ENCODE measurements around the gene MTCL1. TPM values are rescaled to one million over a fixed set of nuclear protein-coding genes. Genes with fewer than 3 reads are reported as not detected.

MTCL1 gene
- total RNA-seq, 1 experiment from 2014 or later, result 50.1 TPM

- DNase-seq (ENCODE audit: low read depth, low spot score), result no peak
- H3K9me3 ChIP-seq (ENCODE audit: control insufficient read depth, insufficient read depth, low read depth, low read length), result no peaks in the 10 kb centered on the region
- peaks cover 5% of the 10 kb centered on the region for H3K4me1 ChIP-seq (ENCODE audit: control insufficient read depth, insufficient read depth, low read length)
- no peak for ATAC-seq
- H3K36me3 ChIP-seq (ENCODE audit: control insufficient read depth, insufficient read depth, low read length), result peaks cover 3% of the 10 kb centered on the region; the same call in 1 of the 2 replicates
- no peak overlapping the region for H3K4me3 ChIP-seq (ENCODE audit: low read depth in 2 of 2, low read length in 2 of 2)
- in situ Hi-C loops (cut with HindIII; ENCODE audit: low pct_unique_long_range_greater_than_20kb, low sequenced_read_pairs) (no loop called here), intact Hi-C loops (cut with micrococcal nuclease; ENCODE audit: unreplicated experiment) (no loop called here)
- no TSS peak for BruUV-seq (replicated peaks)
- no peak overlapping the region for H3K27ac ChIP-seq (ENCODE audit: low read length)
- ChIA-PET CTCF (no interaction called here), POLR2A (no interaction called here)
- H3K27me3 ChIP-seq (ENCODE audit: control insufficient read depth, insufficient read depth, low read length), result no peaks in the 10 kb centered on the region
- TF ChIP-seq CTCF (IDR thresholded peaks at IDR 0.05) (no peak), SIN3A (IDR thresholded peaks at IDR 0.05; ENCODE audit: borderline replicate concordance, insufficient read depth, low read depth, low read length) (no peak), REST (IDR thresholded peaks at IDR 0.05; ENCODE audit: insufficient read depth in 1 of 2, low read depth in 2 of 2, low read length in 1 of 2) (no peak), POLR2AphosphoS5 (IDR thresholded peaks at IDR 0.05; ENCODE audit: low read depth, low read length) (no peak), TCF7L2 (IDR thresholded peaks at IDR 0.05; ENCODE audit: low read depth, low read length) (no peak)
Observed at GRCh38 chr18:8720141-8720540, 14.8 kb downstream of the MTCL1 start.

GRCh38 chr18:8721094-8721669, 15.8 kb downstream of the MTCL1 start:
- no TSS peak for BruUV-seq (replicated peaks)
- ChIA-PET POLR2A (no interaction called here), CTCF (no interaction called here)
- no peak for TF ChIP-seq SIN3A (IDR thresholded peaks at IDR 0.05; ENCODE audit: borderline replicate concordance, insufficient read depth, low read depth, low read length)
- no peak for TF ChIP-seq CTCF (IDR thresholded peaks at IDR 0.05)
- no peak for TF ChIP-seq POLR2AphosphoS5 (IDR thresholded peaks at IDR 0.05; ENCODE audit: low read depth, low read length)
- no peak for TF ChIP-seq TCF7L2 (IDR thresholded peaks at IDR 0.05; ENCODE audit: low read depth, low read length)
- no peak for TF ChIP-seq REST (IDR thresholded peaks at IDR 0.05; ENCODE audit: insufficient read depth in 1 of 2, low read depth in 2 of 2, low read length in 1 of 2)
- H3K9me3 ChIP-seq (ENCODE audit: control insufficient read depth, insufficient read depth, low read depth, low read length), result no peaks in the 10 kb centered on the region
- DNase-seq (ENCODE audit: low read depth, low spot score) (no peak), ATAC-seq (no peak)
- H3K4me3 ChIP-seq (ENCODE audit: low read depth in 2 of 2, low read length in 2 of 2), result no peak overlapping the region
- peaks cover 3% of the 10 kb centered on the region; the same call in 1 of the 2 replicates for H3K36me3 ChIP-seq (ENCODE audit: control insufficient read depth, insufficient read depth, low read length)
- H3K4me1 ChIP-seq (ENCODE audit: control insufficient read depth, insufficient read depth, low read length), result peaks cover 5% of the 10 kb centered on the region
- in situ Hi-C loops (cut with HindIII; ENCODE audit: low pct_unique_long_range_greater_than_20kb, low sequenced_read_pairs), result no loop called here
- intact Hi-C loops (cut with micrococcal nuclease; ENCODE audit: unreplicated experiment), result no loop called here
- no peaks in the 10 kb centered on the region for H3K27me3 ChIP-seq (ENCODE audit: control insufficient read depth, insufficient read depth, low read length)
- H3K27ac ChIP-seq (ENCODE audit: low read length), result no peak overlapping the region; the same call in 1 of the 2 replicates
